ENCODE results near the gene PRSS35. TPM values are rescaled to one million over a fixed set of nuclear protein-coding genes. Genes with fewer than 3 reads are reported as not detected.

The PRSS35 gene
- total and polyA plus RNA-seq, 2 of the 13 experiments (the other 11 are each of a cell fraction or from before 2014, with no cell fraction given) = not detected

GRCh38 chr6:83467620-83468036, 44.7 kb upstream of the PRSS35 start:
- CTCF ChIA-PET (ENCODE audit: low intra/inter-chr PET ratio, low total read pairs) = no interaction called here
- TF ChIP-seq ZNF646 (CRISPR knock-in tag; IDR thresholded peaks at IDR 0.05) = no peak
- no peak for FAIRE-seq
- BruUV-seq (replicated peaks) = no TSS peak
- POLR2A ChIA-PET = no interaction called here
- intact Hi-C loops (cut with micrococcal nuclease; ENCODE audit: unreplicated experiment) = no loop called here
- Histone ChIP-seq H3K79me2 (ENCODE audit: insufficient read depth, low read length) (no peaks in the 10 kb centered on the region), H3K9me3 (ENCODE audit: low read length) (no peaks in the 10 kb centered on the region), H2AFZ (ENCODE audit: low read length) (no peak overlapping the region), H3K36me3 (replicated peaks in 1 of 2; ENCODE audit: control insufficient read depth in 1 of 2, insufficient read depth in 2 of 2, low read length in 2 of 2) (no peaks in the 10 kb centered on the region), H3K4me1 (ENCODE audit: insufficient read depth, low read length) (no peaks in the 10 kb centered on the region), H3K9ac (ENCODE audit: insufficient read depth, low read depth, low read length) (no peak overlapping the region), H3K4me2 (ENCODE audit: low read depth, low read length) (no peak overlapping the region), H4K20me1 (ENCODE audit: insufficient read depth, low read length) (no peaks in the 10 kb centered on the region), H3K27me3 (ENCODE audit: control insufficient read depth in 1 of 2, insufficient read depth in 2 of 2, low read length in 2 of 2) (no peaks in the 10 kb centered on the region), H3K4me3 (replicated peaks in 1 of 3; ENCODE audit: insufficient read depth in 1 of 3, low read depth in 2 of 3, low read length in 3 of 3) (no peak overlapping the region), H3K27ac (ENCODE audit: extremely low read length, insufficient read depth, low read length) (no peak overlapping the region)
- no peak for DNase-seq (ENCODE audit: low spot score)
- no peak for ATAC-seq
- 0% methylated on average over 3 of the region's 3 CpGs for WGBS (ENCODE audit: low lambda C conversion rate)
- in situ Hi-C loops (cut with HindIII; ENCODE audit: extremely low pct_ligation_motif_present, low pct_unique_long_range_greater_than_20kb) = no loop called here

GRCh38 chr6:83470001-83470400, 42.3 kb upstream of the PRSS35 start:
- no peak overlapping the region for H3K4me2 ChIP-seq (ENCODE audit: low read depth, low read length)
- FAIRE-seq (no peak), ATAC-seq (no peak), DNase-seq (ENCODE audit: low spot score) (no peak)
- in situ Hi-C loops (cut with HindIII; ENCODE audit: extremely low pct_ligation_motif_present, low pct_unique_long_range_greater_than_20kb) = no loop called here
- no peaks in the 10 kb centered on the region for H3K79me2 ChIP-seq (ENCODE audit: insufficient read depth, low read length)
- intact Hi-C loops (cut with micrococcal nuclease; ENCODE audit: unreplicated experiment) = no loop called here
- H3K9ac ChIP-seq (ENCODE audit: insufficient read depth, low read depth, low read length) = no peak overlapping the region
- no peak overlapping the region for H3K4me3 ChIP-seq (replicated peaks in 1 of 3; ENCODE audit: insufficient read depth in 1 of 3, low read depth in 2 of 3, low read length in 3 of 3)
- H3K9me3 ChIP-seq (ENCODE audit: low read length) = no peaks in the 10 kb centered on the region
- no TSS peak for BruUV-seq (replicated peaks)
- WGBS (ENCODE audit: low lambda C conversion rate) = 46% methylated on average over 4 of the region's 4 CpGs
- no peaks in the 10 kb centered on the region for H3K27me3 ChIP-seq (ENCODE audit: control insufficient read depth in 1 of 2, insufficient read depth in 2 of 2, low read length in 2 of 2)
- H3K27ac ChIP-seq (ENCODE audit: extremely low read length, insufficient read depth, low read length) = no peak overlapping the region
- ChIA-PET POLR2A (no interaction called here), CTCF (ENCODE audit: low intra/inter-chr PET ratio, low total read pairs) (no interaction called here)
- H2AFZ ChIP-seq (ENCODE audit: low read length) = no peak overlapping the region
- no peaks in the 10 kb centered on the region for H4K20me1 ChIP-seq (ENCODE audit: insufficient read depth, low read length)
- H3K36me3 ChIP-seq (replicated peaks in 1 of 2; ENCODE audit: control insufficient read depth in 1 of 2, insufficient read depth in 2 of 2, low read length in 2 of 2) = no peaks in the 10 kb centered on the region
- H3K4me1 ChIP-seq (ENCODE audit: insufficient read depth, low read length) = no peaks in the 10 kb centered on the region
- TF ChIP-seq ZNF207 (IDR thresholded peaks at IDR 0.05; ENCODE audit: borderline replicate concordance) (no peak), ZNF468 (CRISPR knock-in tag; IDR thresholded peaks at IDR 0.05) (no peak), MAFF (IDR thresholded peaks at IDR 0.05; ENCODE audit: low read depth, low read length) (peak; percentile 41; the same call in 1 of the 2 replicates), ZBTB3 (CRISPR knock-in tag; IDR thresholded peaks at IDR 0.05; ENCODE audit: borderline replicate concordance, low read depth) (no peak), MAFK (conservative IDR thresholded peaks at IDR 0.05 in 1 of 2, IDR thresholded peaks at IDR 0.05 in 1 of 2; ENCODE audit: low read length in 2 of 2) (peak; percentile 1 to 39; a peak in 2 of 4 replicates)
- TF ChIP-seq, protein P1, sequence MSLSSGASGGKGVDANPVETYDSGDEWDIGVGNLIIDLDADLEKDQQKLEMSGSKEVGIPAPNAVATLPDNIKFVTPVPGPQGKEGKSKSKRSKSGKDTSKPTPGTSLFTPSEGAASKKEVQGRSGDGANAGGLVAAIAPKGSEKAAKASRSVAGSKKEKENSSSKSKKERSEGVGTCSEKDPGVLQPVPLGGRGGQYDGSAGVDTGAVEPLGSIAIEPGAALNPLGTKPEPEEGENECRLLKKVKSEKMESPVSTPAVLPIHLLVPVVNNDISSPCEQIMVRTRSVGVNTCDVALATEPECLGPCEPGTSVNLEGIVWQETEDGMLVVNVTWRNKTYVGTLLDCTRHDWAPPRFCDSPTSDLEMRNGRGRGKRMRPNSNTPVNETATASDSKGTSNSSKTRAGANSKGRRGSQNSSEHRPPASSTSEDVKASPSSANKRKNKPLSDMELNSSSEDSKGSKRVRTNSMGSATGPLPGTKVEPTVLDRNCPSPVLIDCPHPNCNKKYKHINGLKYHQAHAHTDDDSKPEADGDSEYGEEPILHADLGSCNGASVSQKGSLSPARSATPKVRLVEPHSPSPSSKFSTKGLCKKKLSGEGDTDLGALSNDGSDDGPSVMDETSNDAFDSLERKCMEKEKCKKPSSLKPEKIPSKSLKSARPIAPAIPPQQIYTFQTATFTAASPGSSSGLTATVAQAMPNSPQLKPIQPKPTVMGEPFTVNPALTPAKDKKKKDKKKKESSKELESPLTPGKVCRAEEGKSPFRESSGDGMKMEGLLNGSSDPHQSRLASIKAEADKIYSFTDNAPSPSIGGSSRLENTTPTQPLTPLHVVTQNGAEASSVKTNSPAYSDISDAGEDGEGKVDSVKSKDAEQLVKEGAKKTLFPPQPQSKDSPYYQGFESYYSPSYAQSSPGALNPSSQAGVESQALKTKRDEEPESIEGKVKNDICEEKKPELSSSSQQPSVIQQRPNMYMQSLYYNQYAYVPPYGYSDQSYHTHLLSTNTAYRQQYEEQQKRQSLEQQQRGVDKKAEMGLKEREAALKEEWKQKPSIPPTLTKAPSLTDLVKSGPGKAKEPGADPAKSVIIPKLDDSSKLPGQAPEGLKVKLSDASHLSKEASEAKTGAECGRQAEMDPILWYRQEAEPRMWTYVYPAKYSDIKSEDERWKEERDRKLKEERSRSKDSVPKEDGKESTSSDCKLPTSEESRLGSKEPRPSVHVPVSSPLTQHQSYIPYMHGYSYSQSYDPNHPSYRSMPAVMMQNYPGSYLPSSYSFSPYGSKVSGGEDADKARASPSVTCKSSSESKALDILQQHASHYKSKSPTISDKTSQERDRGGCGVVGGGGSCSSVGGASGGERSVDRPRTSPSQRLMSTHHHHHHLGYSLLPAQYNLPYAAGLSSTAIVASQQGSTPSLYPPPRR (CRISPR knock-in tag; IDR thresholded peaks at IDR 0.05; ENCODE audit: borderline replicate concordance) = no peak

Data from HepG2 (cell line).